Measurements from ENCODE around the gene SGCD.

SGCD gene

DNA sequence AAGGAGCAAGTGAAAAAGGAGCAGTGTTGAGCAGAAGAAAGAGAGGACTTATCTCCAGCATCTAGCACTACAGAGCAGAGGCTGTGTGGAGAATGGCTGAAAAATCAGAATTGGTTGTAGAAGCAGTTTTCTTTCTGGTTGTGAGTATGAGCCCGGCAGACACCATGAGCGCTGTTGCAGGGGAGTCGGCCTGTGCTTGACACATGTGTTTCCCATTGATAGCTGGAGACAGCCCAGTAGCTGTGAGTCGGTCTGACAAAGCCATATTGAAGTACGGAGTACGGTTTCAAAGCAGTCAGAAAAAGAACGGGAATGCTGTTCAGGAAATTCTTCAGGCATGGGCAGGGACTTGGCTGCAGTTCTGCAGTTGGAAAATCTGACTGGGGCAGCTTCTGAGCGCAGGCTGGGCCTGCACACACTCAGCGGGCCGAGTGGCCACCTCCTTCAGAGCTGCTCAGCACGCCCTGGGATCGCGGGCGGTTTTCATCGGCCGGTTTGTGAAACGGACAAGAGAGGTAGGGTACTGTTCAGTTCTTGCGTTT lies at the start of gene SGCD:
Gene SGCD (plus strand): TSS at position 447 of the 542 bp plus-strand sequence.
- no peak for DNase-seq

DNA sequence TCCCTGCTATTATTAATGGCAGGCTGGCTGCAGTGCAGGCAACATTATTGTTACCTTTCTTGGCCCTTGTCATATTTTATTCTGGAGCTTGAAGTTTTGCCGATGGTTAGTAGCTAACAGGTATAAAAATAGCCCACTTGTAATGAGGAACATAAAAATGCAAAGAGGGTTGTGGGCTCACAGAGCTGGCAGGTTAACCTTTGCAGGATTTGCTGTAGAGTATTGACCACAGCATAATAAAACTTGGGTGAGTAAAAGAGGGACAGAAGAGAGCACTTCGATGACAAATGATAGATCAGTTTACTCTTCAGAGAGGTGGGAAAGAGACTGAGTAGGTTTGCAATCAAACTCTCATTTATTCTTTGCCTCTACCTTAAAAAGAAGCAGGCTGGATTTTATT lies 49.7 kb upstream of the SGCD start:
- no peak for DNase-seq

DNA sequence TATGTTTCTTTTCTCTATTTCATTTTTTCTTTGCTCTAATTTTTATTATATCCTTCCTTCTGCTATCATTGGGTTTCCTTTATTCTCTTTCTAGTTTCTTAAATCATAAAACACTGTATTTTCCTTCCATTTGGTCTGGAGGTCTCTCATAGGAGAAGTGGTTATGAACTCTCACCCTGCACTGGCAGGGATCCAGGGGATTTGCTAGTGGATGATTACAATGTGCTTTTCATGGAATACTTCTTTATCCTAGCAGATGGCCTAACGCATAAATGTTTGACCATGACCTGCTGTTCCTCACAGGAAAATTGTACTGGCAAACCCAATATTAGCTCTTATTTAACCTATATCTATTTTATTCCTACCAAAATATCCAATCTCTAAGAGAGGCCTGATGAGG lies 31.5 kb upstream of the SGCD start:
- no peak for DNase-seq

DNA sequence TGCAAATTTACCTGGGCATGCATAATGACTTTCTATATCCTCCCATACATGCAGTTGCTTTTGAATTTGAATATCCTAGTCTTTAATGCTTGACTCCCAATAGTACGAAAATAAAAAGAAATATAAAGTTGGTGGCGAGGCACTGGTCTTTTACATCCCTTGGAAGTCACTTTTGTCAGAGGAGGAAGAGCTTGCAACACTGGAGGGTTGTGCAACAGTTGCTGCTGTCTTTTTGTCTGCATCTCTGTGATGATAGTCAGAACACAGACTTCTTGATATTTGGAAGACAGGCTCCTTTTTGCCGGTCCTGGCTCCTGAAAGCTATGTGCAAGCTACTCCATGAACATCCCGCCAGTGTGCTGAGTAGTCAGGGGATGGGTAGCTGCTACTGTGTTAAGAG lies 16.8 kb upstream of the SGCD start:
- no peak for DNase-seq

DNA sequence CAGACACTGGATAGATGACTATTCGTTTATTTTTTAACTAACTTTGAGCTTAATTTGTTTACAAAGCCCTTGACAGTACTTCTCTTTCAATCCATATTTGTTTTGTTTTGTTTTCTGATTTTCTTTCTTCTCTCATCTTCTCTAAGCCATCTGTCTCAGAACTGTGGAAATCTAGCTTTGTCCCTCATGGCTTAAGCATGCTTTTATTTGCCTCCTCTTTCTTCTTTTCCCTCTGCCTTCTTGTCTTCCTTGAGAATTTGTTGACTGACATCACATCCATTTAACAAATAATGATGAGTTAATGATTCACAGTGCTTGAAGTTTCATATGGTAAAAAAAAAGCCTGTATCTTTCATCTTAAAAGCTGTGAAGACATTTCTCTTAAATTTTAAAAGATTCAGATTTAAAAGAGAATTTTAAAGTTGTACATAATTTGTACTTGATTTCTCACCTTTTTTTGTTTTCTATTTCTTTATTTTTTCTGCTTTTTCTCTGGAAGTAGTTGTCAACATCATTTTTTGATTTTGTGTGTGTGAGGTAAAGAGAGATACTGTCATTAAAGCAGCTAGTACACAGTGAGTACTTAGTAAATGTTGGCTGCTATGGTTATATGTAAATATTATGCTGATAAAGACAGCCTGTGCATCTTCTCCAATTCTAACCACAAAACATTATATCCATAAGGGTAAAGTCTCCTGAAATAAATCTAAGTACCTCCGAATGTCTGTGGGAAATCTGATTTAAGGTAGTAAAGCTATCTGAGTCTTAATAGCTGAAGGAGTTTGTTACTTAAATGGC lies 13.9 kb upstream of the SGCD start:
- no peak for DNase-seq

DNA sequence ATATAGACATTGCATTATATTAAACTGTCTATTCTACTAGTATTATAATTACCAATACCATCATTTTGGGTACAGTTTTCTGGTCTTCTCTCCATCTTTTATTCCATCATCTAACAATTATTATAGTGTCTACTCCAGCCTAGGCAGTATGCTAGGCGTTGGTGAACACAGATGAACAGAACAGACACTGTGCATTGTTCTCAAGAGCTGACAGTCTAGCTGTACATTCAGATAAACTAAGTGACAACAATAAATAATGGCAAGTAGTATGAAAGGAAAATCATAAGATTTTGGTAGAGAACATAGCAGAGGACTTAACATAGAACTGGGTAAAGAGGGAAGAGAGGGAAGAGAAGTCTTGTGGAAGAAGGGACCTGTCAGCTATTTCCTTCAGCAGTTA lies 12.5 kb upstream of the SGCD start:
- no peak for DNase-seq

DNA sequence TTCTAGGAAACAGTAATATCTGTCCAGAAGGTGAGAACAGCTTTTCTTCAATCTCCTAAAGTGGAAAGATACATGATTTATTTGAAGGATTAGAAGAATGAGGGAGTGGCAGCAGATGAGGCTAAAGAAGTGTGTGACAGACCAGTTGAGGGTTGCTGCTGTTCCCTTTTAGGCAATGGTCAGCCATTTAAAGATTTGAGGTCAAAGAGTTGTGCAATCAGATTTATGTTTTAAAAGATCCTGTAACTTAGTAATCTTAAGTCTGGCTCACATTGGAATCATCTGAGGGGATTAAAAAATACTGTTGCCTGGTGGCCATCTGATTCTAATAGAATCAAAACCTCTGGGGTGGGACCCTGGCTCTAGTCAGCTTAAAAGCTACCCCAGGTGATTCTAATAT lies 4.3 kb upstream of the SGCD start:
- DNase-seq: no peak

DNA sequence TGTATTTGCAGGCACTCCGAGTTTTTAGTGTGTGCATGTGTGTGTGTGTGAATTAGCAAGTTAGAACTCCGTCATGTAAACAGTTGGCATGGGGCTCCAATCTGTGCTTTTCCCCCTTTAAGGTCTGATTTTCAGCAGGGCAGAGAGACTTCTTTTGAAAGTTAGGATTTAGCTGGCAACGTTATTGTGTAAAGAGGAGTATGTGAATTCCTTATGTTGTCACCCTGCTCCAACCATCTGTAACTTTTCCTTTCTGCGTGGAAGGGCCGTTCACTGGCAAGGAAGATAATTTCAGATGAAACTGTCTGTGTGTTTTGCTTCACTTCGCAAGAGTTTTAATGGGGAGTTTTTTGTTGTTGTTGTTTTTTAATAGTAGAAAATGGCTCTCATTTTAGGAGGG lies 332 bp downstream of the SGCD start:
- no peak for DNase-seq

DNA sequence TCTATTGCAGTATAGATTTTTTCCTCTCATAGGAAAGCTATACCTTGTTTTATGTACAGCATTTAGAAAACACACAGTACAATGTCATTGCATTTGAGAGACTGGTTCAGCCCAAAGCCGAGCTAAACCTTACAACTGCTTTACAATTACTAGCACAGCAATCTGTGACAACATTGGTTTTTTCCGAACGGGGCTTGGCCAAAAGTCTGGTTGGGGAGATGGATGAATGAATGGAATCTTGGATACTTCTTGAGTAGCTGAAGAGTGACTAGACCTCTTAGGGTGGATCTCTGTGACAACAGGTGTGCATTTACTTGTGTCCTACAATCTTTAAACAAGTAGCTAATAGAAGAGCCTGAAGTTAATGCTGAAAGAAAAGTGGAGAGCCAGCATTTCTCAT lies 1.2 kb downstream of the SGCD start:
- no peak for DNase-seq

DNA sequence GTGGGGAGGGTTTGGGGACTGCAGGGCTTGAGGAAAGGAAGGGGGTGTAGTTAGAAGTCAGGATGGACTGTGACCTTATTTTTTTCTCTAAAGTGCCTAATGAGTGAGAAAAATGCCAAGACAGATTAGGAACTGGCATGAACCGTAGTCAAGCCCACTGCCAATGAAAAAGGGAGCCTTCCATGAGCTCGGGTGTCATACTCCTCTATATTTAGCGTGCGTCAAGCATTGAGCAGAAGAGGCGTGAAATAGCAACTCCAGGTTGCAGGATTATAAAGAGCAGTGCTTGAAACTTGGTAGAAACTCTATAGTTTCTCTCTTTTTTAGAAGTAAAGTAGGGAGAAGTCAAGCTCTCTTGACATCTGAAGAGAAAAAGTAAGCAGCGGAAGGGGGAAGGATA lies 1.8 kb downstream of the SGCD start:
- no peak for DNase-seq

DNA sequence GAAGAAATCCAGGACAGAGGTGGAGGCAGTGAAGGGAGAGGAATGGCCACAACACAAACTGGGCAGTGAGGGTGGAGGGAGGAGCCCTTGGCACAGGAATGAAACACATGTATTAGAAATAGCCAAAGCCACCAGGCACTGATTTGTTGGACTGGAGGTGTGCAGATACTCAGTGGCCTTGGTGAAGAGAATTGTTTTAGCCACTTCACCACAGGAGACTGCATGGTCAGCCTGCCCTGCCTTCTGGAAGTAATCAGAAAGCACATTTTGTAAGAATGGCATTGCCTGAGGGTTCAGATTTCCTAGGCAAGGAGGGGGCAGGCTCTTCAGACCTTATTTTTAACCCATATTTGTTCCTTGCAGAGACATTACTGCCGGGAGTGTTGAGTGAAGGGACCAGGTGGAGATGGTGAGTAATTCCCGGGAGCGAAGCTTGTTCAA lies 2.2 kb downstream of the SGCD start:
- DNase-seq: no peak

DNA sequence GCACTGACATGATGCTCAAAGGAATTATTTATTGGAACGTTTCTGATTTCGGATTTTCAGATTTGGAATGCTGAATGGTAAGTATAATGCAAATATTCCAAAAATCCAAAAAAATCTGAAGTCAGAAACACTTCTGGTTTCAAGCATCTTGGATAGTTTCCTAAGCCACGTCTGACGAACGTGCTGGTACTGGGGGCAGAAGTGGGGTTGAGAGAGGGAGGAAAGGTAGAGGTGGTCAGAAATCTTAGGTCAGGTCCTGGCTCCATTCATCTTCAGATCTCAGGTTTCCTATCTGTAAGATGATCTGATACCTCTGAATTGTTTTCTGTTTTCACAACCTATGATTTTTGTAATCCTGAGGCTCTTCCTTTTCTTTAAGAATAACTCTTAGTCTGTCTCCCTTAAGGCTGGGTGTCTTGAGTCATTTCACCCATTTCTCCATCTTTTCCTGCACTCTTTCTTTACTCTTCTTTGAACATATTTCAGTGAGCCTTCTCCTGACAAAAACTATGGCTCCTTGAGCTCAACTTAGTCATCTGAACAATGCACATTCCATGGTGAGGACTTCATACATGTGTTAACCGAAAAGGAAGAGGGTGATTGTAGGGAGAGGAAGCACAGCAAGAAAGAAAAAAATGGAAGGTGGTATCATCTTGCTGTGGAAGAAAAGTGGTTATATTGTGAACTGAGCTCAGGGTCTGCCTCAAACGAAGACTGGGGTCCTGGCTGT lies 3.3 kb downstream of the SGCD start:
- no peak for DNase-seq

DNA sequence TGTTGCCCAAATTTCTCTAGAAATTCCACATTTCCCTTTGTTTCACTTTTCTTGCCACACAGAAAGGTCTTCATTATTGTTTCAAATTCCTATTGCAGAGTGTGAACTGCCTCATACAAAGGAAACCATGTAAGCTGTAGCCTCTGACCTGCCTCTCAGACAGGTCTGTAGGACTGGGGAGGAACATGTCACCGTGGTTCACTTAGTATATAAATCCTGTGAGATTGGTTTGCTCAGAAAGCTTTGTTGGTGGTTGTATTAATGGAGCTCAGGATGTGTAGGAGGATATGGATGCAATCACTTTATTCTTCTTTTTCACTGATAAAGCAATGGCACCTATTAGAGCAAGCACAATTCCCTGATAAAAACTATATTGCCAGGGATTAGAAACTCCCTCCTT lies 4.2 kb downstream of the SGCD start:
- no peak for DNase-seq

DNA sequence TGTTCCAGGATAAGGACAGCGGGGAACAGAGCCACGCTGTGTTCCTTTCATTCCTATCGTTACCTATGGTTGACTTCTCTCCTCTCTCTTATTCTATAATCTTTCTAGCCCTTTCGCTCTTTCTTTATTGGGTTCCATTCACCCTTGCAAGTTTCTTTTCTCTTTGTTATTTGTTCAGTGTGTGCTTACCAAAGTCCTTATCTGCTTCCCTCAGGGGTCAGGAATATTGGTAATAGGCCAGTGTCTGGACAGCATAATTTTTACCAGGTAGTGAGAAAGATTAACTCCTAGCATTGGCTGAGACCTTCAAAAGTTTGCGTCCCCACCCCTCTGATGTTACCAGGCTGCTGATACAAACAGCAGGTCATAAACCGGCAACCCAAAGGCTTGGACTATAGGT lies 4.9 kb downstream of the SGCD start:
- no peak for DNase-seq

DNA sequence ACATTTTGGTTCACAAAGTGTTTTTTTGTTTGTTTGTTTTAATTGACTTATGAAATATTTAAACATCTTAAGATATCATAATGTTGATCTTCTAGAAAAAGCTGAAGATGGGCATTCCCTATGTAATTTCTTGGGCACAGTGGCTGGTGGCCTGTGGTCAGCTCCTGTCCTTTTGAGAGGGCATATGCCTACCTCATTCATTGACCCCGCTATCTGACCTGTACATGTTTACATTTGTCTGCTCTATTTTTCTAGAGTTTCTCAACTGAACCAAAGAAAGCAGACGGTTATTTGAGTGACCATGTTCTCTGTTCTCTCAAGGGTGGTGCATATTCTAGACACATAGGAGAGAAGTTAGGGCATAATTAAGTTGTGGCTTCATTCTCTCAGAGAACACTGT lies 5.3 kb downstream of the SGCD start:
- DNase-seq: no peak

DNA sequence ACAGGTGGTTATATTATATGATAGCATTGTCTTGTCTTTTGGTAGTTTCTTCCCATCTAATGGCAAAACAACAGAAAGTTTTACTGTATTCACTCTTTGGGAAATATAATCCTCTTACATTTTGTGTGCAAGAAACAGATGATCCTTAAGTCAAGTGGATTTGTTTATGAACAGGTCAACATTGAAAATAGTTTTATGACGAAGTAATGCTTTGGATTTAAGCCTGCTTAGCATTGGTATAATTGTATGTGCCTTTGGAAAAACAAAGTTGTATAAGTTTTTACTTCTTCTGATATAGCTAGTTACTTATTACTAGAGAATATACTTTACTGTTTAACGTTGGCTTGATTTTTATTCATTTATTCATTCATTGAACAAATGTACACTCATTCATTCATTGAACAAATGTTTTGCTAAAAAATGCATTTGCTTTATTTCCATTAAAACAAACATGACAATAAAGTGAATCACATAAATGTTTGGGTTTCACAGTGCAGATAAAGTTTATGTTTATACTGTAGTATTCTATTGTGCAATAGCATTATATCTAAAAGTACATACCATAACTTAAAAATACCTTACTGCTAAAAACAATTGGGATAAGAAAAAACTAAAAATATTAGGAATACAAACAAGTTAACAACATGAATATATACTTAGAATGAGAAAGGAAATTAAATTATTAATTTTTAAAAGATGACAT lies 12.3 kb downstream of the SGCD start:
- no peak for DNase-seq

DNA sequence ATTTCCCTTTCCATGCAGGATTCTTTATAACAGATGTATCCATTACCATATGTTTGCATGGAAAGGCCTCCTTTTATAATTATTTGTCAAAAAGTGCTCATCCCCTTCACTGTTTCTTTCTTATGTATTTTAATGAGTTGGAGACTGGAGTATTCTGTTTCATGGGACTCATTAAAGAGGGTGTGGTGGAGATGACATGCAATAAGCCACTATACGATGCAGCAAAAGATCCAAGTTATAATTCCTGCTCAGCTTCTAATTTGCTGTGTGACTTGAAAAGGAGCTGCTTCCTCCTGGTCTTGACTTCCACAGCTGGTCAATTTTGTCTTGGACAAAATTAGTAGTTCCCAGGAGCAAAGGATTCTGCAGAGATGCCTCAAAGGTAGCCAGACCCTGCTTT lies 13.9 kb downstream of the SGCD start:
- DNase-seq: no peak

DNA sequence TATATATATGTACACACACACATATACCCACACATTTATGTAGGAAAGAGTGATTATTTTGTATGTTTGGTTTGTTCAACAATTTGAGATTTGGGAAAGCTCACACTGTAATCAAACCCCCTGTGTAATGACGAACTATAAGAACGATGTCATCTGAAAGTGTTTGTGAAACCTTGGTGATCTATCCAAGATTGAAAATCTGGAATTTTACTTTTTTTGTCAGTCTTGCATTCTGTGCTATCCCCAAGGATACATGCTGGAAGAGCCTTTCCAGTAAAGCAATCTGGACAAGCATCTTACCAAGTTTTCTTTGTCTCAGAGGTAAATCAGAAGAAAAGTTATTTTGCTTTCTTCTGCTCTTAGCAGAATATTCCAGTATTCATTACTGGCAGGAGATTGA lies 23.3 kb downstream of the SGCD start:
- DNase-seq: no peak

DNA sequence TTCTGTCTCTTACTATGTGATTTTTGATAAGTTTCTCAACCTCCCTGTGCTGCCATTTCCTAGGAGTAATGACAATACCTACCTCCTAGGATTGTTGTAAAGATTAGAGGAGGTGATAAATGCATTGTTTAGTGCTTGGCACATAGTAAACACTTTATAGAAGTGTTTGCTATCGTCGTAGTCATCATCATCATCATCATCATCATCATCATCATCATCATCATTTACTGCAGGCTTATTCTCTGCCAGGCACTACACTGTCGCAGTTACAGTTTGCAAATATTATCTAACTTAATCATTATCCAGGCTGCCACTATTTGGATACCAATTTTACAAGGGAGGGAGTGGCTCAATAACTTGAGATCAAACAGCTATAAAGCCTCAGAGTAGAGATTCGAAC lies 24.5 kb downstream of the SGCD start:
- no peak for DNase-seq

DNA sequence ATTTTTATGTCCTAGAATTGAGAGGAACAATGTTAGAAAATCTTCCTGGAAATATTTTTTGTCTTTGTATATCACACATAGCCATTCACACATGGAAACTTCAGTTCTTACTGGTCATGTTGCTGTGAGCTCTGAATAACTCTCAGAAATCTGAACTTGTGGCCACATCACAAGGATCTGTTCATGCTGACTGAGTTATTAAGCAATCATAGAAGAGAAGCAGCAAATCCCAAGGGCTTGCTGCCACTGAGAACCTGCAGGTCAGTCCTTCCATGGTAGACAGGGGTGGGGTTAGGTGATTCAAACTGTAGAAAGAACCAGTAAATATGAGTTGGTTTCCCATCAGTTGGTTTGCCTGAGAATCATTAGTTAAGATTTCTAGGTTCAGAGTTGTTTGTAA lies 27.6 kb downstream of the SGCD start:
- DNase-seq: no peak

DNA sequence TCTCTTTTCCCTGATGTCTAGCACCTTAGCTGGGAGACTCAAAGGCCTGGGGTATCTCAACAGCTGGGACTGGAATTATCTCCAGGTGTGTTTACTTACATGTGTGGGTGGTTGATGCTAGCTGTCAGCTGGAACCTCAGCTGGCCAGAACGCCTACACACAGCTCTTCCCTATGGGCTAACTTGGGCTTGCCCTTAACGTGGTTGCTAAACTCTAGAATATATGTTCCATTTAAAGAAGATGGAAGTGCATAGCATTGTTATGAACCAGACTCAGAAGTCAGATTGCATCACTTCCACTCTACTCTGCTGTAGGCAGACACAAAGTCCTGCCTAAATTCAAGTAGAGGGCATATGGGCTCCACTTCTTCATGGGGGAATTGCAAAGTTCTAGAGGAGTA lies 29.3 kb downstream of the SGCD start:
- DNase-seq: no peak

DNA sequence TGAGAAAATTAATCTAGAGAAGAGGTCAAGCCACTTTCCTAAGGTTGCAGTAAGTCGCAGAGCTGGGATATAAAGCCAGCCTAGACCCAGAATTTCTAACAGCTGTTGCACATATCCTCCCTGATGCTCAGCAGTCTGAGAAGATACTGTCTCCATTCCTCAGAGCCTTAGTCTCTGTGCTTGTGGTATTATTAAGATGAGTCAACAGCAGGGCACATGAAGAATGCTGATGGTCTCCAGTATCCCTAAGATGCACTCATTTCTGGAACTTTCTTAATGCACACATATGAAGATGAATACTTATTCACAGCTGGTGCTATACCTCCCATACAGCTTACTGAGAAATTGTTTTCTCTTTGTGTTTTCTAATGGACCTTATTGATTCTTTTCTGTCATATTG lies 32.5 kb downstream of the SGCD start:
- DNase-seq: no peak

DNA sequence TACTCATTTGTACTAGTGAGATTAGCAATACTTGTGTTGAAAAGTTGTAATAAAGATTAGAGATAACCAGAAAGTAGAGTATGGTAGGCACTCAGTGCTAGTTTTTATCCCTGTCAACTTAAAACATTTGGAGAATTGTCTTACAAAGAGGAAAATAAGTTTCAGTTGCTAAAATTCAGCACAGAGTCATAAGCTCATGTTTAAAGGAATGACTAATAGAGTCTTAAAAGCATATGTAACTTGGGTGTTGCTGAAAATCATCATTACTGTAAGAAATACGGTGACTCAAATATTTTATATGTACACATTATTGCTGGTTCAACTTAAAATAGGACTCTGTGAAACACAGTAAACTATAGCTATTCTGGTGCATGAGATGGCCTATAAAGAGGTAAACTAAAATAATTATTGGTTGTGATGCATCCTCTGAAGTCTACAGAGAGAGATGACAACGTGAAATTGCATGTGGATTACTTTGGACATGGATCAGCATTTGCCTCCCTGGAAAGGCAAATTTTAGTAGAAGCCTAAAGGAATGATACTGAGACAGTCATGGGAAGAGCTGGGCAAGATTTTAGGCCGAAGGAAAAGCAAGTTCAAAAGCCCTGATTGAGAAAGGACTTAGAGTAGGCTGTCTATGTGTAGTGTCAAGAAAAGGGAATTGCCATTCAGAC lies 34.6 kb downstream of the SGCD start:
- DNase-seq: no peak

Data from activated effector memory CD4-positive, alpha-beta T cell treated with Interleukin-2 at 50 U/mL for 16 hours (primary cell).